GM21786 (cell line): ENCODE data around the gene ISCA2.
"Not testable (repeated sequence)": the region's sequence is repeated elsewhere in the genome, so short reads cannot be mapped to it uniquely, and the experiment has no call there.

ENCODE experiments used
- ATAC-seq: cut with Tn5 transposase; IDR thresholded peaks from one replicate; pipeline ENCODE4 v1.9.1; 2021; ENCODE audit not compliant: unreplicated experiment

ISCA2 gene

DNA sequence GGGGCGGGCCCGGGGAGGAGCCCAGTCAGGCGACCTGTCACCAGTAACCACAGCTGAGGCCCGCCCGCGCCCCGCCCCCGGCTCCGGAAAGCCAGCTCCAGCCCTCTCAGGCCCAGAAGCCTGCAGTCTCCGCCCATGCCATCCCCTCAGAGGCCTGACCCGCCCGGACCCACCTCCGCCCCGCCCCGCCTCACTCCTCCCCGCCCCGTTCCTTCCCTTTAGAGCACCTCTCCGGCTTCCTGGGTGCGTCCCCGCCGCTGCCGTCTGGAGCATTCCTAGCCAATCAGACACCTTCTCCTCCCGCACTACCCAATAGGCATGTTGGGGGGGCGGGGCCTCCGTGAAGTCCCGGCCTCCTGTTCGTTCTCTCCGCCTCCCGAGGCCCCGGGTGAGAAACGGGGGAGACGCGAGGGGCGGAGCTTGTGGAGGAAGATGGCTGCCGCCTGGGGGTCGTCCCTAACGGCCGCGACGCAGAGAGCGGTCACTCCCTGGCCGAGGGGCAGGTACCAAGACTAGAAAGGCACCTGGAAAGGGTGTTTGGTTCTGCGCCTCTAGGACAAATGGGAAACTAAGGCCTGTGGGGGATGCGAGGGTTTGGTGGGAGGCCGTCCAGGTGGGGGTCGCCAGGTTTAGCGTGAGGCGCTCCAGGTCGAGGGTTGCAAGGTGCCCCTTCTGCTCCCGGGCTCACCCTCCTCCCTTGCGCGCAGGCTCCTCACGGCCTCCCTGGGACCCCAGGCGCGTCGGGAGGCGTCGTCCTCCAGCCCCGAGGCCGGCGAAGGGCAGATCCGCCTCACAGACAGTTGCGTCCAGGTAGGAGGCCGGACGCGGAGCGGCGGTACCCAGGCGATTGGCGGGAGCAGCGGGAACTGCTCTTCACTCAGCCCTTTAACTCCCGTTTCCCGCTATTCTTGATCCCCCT, at the start of gene ISCA2:
ISCA2 (plus strand) TSS at position 423 of the 919 bp plus-strand sequence; CDS start at position 433, 10 bp downstream.
- ATAC-seq: peak; percentile 88

DNA sequence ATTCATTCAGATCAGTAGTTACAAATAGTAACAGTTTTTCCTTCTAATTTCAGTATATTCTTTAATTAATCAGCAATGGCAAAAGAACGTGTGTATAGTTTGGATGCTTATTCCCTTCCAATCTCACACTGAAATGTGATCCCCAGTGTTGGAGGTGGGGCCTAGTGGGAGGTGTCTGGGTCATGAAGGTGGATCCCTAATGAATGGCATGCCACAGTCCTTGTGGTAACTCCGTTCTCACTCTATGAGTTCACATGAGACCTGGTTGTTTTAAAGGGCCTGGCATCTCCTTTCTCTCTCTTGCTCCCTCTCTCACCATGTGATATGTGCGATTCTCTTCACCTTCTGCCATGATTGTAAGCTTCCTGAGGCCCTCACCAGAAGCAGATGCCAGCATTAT, 48.7 kb upstream of the ISCA2 start:
- ATAC-seq: no peak

DNA sequence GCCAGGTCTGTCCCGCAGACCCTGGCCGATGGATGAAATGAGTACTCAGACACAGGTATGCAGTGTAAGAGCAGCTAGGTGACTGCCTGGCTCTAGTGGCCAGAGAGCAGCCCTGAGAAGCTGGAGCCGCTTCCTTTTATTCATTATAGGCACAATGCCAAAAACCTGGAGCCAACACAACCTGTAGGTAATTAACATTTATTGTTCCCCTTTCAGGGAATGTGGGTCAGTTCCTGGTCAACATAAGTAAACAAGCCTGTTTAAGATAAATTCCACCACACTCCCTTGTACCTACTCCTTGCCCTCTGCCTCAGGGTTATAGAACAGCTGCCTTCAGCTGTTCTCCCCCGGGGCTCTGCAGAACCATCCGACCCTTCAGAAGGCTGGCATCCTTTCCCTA, 39.2 kb upstream of the ISCA2 start:
- ATAC-seq: not testable (repeated sequence)

DNA sequence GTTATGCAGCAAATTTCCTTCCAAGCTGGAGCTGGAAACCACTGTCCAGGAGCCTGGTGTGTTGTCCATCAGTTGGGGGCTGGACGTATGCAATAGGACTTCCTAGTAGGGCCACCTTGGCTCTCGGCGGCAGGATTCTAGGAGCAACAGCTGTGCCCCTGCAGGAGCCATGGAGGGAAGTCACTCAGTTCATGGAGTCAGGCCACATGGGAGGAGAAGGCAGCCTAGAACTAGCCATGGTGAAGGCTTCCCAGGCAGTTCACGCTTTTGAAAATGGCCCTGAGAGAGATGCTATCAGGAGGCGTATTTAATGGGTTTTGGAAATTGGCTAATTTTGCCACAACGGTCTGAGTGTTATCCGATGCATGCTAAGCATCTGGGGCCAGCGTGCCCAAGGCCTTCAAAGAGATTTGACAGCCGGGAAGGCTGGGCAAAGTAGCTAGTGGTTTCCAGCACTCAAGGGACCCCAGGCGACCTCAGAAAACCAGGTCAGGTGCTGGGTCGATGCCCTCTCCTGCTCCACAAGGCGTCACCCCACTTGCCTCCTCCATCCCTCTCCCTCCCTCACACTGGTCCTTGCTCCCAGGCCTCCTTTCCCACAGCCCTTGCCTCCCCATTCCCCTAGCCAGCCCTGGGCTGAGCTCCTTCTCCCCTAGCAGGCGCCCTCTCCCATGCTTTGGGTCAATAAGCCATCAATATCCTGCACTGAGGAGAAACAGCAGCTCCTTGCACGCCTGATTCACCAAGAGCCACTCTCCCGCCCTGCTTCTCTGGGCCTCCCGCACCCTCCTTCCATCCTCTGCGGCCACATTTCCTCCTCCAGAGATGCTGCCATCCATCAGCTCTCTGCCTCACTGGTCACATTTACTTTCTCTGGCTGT, 36.6 kb upstream of the ISCA2 start:
- no peak for ATAC-seq

DNA sequence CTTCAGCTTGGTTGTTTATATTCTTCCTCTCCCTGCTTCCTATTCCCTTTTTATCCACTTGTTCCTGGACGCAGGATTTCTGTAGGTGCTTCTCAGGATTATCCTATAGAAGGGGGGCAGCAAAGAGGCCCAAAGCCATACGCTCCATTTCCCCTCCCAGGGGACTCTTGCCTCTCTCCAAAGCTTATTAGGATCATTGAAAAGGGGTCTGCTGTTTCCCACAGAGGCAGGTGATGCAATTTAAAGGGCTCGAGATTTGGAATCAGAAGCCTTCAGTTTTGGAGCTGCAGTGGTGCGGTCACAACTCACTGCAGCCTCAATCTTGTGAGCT, 36.0 kb upstream of the ISCA2 start:
- ATAC-seq: no peak

GRCh38 chr14:74459289-74459946, 34.1 kb upstream of the ISCA2 start:
- ATAC-seq: no peak

- ATAC-seq: no peak
Measured at GRCh38 chr14:74459976-74460375, 33.6 kb upstream of the ISCA2 start.

- ATAC-seq: no peak
Measured at GRCh38 chr14:74462993-74463392, 30.6 kb upstream of the ISCA2 start.

DNA sequence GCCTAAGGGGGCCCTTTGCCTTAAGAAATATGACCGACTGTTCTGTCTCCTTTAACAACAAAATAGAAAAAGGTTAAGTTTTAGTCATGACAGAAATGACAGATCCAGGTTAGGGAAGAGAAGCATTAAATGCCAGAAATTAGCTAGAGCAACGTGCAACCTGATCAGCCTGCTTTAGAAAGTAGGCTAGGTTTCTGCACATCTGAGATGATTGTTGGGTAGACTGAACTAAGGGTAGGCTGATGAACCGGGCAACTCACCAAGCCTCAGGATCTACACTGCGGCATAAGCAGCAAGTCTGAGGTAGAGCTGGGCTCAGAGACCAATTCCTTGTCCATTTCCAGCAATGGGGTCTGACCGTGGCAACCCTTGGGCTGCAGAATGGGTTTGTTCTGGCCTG, 29.9 kb upstream of the ISCA2 start:
- ATAC-seq: no peak

- no peak for ATAC-seq
Measured at GRCh38 chr14:74464785-74465184, 28.8 kb upstream of the ISCA2 start.

- ATAC-seq: no peak
Measured at GRCh38 chr14:74465335-74465734, 28.2 kb upstream of the ISCA2 start.

GRCh38 chr14:74468513-74468912, 25.1 kb upstream of the ISCA2 start:
- ATAC-seq: no peak

DNA sequence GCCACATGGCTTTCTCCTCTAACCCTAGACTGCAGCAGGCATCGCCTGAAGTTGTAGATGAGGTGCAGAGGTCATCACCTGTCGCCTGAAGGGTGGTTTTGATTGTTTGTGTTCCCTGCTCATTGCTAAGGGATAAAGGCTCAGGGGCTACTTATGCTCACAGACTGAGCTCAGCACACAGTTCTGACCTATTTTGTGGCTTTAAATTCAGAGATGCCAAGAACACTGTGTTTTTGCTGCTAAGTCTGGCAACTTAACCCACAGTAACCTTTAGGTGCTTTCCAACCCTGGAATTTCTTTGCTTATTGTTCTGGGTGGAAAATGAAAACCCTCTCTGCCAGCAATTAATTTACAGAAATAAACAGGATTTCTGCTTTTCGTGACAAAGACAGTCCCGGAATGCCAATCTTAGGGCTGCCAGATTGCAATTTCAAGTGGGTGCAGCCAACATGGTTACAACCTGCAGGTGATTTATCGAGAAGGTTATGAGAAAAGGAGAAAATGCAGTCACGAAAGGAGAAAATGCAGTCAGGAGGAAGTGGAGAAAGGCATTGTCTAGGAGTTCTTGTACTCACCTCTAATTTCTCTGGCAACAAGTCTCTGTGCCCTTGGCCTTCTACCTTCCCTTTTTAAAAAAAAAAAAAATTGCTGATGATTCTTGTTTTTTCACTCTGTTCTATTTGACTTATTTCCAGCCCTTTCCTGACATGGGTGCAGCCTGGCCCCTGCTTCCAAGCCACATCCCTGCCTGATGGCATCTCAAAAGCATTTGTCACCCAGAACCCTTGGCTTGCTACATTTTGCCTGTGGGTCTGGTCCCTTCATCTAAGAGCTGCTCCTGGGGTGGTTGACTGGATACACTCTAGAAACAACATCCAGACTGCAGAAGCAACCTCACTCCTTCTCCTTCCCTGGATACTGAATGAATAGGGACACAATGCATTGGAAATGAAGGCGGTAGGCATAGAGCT, 23.7 kb upstream of the ISCA2 start:
- no peak for ATAC-seq

- ATAC-seq: no peak
Measured at GRCh38 chr14:74472601-74473000, 21.0 kb upstream of the ISCA2 start.

DNA sequence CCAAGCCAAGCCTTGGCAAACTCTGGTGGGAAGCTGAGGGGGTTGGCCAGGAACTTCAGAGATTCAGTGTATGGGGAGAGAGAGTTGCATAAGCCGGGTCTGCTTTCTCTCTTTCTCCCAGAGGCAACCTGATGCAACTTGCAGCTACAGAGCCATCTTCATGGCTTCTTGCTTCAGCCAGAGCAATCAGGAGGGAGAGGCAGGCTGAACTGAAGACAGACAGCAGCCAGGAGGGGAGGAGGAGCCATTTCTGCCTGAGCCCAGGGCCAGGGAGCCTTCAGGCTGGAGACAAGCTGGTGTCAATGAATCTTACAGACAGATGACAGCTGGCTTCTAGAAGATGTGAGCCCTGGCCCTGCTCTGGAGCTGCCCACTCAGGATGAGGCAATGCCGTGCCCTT, 19.2 kb upstream of the ISCA2 start:
- no peak for ATAC-seq

DNA sequence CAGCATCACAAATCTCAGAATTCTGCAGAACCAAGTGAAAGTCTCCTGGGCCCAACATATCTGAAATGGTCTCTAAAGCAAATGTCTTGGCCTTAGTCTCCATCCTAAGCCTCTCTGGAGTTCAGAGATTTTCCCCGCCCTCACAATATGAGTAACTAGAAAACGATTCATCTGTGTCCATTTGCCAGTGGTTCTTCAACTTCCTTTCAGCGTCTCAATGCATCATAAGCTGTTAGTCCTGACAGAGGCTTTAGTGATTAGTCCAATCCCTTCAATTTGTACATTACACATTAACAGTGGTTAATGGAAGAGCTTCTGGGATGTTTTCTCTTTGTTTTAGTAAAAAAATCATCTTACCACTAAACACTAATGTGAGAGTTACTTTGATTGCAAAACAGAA, 17.9 kb upstream of the ISCA2 start:
- no peak for ATAC-seq

GRCh38 chr14:74476107-74476506, 17.5 kb upstream of the ISCA2 start:
- no peak for ATAC-seq

DNA sequence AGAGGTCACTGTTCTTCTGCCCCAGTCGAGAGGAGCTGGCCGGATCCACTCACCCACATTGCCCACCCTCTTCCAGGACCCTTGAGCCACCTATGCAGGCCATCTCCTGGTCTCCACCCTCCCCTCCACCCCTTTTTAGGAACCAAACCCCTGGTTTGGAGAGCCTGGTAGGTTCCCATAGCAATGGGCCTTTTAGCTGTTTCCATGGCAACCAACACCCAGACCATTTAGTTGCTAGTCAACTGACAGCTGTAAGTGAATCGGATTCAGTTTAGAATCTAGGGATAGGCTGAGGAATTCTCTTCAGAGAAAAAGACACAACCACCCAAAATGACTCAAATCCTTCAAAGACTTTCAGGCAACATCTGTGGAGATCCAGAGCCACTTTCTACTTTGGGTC, 17.0 kb upstream of the ISCA2 start:
- no peak for ATAC-seq

DNA sequence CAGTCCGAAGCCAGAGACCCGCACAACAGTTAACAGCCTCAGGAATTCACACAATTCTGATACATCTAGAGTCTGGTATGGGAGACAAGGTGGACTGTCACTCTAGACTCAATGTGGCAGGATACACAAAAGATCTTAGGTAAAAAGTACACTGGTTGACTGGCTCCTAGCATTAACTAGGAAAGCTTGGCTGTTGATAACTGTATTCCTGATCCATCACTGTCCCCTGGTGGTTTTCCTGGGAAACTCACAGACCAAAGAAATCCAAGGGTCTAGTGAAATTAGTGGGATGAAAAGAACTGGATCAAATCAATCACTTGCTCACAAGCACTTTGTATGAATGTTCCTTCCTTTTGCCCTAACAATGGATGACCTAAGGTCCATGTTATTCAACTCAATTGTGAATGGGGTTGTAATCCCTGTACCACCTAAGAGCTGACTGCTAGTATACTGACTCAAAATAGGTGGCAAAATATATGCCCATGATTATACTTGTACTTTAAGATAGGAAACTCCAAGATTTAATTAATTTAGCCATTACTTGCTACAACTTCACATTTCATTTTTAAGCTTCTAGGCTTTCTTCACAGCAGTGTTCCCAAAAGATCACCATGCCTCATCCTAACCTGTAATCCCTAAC, 14.4 kb upstream of the ISCA2 start:
- ATAC-seq: no peak

DNA sequence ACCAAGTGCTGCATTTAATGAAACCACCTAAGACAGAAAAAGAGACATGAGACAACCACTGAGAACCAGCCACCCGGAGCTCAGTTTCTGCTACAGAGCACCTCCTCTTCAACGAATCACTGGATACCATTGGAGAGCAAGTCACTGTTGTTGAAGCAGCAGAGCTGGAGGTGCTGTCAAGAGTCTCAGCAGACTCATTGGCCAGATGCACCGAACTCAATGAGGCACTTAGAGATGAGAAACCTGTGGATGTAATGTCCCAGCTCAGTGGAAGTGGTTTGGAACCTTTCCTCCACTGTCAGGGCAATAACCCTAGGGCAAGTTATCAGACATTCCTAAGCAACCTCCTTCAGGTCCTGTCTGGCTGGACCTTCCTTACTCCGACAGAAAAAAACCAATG, 13.5 kb upstream of the ISCA2 start:
- ATAC-seq: no peak
